Esophagus (tissue), 2 donors: Measurements from ENCODE around the gene LNX1. TPM values are rescaled to one million over a fixed set of nuclear protein-coding genes. Genes with fewer than 3 reads are reported as not detected.

Experiments used
- H3K27ac ChIP-seq, 2 donors: one replicate each; pipeline ENCODE4 v1.5.1; 2013; ENCODE audit warnings: low read depth in 2 of 2, mild to moderate bottlenecking in 2 of 2, inconsistent platforms in 1 of 2, low read length in 1 of 2, moderate library complexity in 1 of 2
- H3K27me3 ChIP-seq, 2 donors: one replicate each; pipeline ENCODE4 v1.6.1; 2013; ENCODE audit warnings: low read length in 2 of 2, control low read depth in 1 of 2, mild to moderate bottlenecking in 1 of 2; ENCODE audit not compliant: insufficient read depth in 2 of 2, control insufficient read depth in 1 of 2
- H3K36me3 ChIP-seq, 2 donors: one replicate each; pipeline ENCODE4 v1.6.1; 2013; ENCODE audit warnings: low read length in 1 of 2; ENCODE audit not compliant: control insufficient read depth in 2 of 2, insufficient read depth in 2 of 2
- H3K4me1 ChIP-seq, 2 donors: one replicate each; pipeline ENCODE4 v1.6.1; 2013; ENCODE audit warnings: low read length in 1 of 2; ENCODE audit not compliant: control insufficient read depth in 2 of 2, insufficient read depth in 2 of 2
- H3K4me3 ChIP-seq, 2 donors: one replicate each; pipeline ENCODE4 v1.5.1; 2013; ENCODE audit warnings: low read length in 2 of 2, mild to moderate bottlenecking in 2 of 2, low read depth in 1 of 2, moderate library complexity in 1 of 2
- H3K9me3 ChIP-seq, 2 donors: one replicate each; pipeline ENCODE4 v1.6.1; 2013; ENCODE audit warnings: mild to moderate bottlenecking in 2 of 2, low read depth in 1 of 2, low read length in 1 of 2, moderate library complexity in 1 of 2; ENCODE audit not compliant: control insufficient read depth in 2 of 2, insufficient read depth in 1 of 2
- WGBS, 2 donors: extraction: QIAGEN DNeasy Blood & Tissue Kit; methylation state at CpG; one replicate each; pipeline ENCODE4 v1.1.7; 2013; 5-methylcytosine and 5-hydroxymethylcytosine counted together
- polyA plus RNA-seq, 2 donors: library from polyadenylated mRNA; stranded (reverse); fragments of 200-250 nt; gene quantifications; one replicate each; pipeline ENCODE4 v1.2.3, GENCODE V29; 2013
- donor health status: healthy with polysubstance abuse.
- donor health status: Bipolar disorder and iron deficiency.

The LNX1 gene
- polyA plus RNA-seq, 2 donors: 16.8 to 44.2 TPM

- H3K36me3 ChIP-seq: no peaks in the 10 kb centered on the region
- H3K27ac ChIP-seq: no peak overlapping the region
- no peaks in the 10 kb centered on the region for H3K4me1 ChIP-seq
- H3K9me3 ChIP-seq: no peaks in the 10 kb centered on the region
- 67 to 74% methylated on average over 4 of the region's 4 CpGs for WGBS, 2 donors
- H3K4me3 ChIP-seq: no peak overlapping the region
- H3K27me3 ChIP-seq: no peaks in the 10 kb centered on the region
Observed at GRCh38 chr4:53563824-53564223, 27.5 kb downstream of the LNX1 start.

DNA sequence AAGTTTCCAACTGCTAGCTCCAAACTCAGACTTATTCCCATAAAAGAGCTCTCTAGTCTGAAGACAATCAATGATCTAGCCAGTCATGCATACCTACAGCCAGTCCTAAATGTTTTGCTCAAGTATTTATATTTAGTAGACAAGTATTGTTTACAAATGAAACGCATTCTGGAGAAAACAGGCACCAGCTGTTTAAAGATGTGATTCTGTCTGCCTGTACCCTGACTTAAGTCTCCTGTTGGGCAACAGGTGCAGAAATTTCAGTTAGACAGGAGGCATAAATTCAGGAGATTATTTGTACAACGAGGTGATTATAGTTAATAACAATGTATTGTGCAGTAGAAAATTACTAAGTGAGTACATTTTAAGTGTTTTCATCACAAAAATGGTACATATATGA is 28.9 kb downstream of the LNX1 start:
- no peaks in the 10 kb centered on the region for H3K36me3 ChIP-seq
- WGBS, 2 donors: 66 to 76% methylated on average over 2 of the region's 2 CpGs
- H3K4me1 ChIP-seq: peaks cover 0 to 5% of the 10 kb centered on the region in 2 donors
- no peaks in the 10 kb centered on the region for H3K9me3 ChIP-seq
- H3K27me3 ChIP-seq: no peaks in the 10 kb centered on the region
- H3K27ac ChIP-seq: no peak overlapping the region
- H3K4me3 ChIP-seq: no peak overlapping the region

DNA sequence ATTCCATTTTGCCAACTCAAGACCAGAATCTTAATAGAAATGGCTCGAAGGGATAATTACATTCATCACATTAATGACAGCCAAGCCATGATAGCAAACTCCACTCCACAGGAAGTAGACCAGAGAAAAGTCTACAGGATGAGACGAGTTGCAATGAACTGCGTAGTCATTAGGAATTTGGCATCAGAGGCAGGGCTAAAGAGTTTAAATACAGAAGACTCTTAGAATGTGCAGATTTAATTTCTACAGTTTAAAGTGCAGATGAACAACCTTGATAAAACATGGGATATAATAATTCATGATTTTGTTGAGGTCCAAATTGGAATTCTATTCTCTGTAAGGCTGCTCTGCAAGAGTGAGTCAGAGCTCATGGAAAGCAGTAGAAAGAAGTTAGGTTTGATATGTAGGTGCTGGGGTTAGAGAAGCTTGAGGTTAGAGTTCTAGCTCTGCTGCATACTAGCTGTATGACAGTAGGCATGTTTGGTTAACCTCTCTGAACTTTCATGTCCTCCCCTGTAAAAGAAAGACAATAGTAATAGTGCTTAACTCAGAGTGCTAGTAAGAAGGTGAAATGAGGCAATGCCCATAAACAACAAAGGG is 32.2 kb downstream of the LNX1 start:
- H3K36me3 ChIP-seq: peaks cover 0 to 2% of the 10 kb centered on the region in 2 donors
- peaks cover 3 to 5% of the 10 kb centered on the region in 2 donors for H3K4me1 ChIP-seq
- H3K4me3 ChIP-seq: no peak overlapping the region
- H3K9me3 ChIP-seq: no peaks in the 10 kb centered on the region
- 51 to 70% methylated on average over 3 of the region's 3 CpGs for WGBS, 2 donors
- peak overlapping the region; percentile 29 to 71 for H3K27ac ChIP-seq
- no peaks in the 10 kb centered on the region for H3K27me3 ChIP-seq

- Histone ChIP-seq H3K27me3 (no peaks in the 10 kb centered on the region), H3K27ac (peak overlapping the region; percentile 29 to 58), H3K4me1 (peaks cover 3 to 5% of the 10 kb centered on the region in 2 donors), H3K36me3 (peaks cover 0 to 2% of the 10 kb centered on the region in 2 donors), H3K9me3 (no peaks in the 10 kb centered on the region), H3K4me3 (no peak overlapping the region)
- 68 to 76% methylated on average over 12 of the region's 12 CpGs for WGBS, 2 donors
Observed at GRCh38 chr4:53558065-53558801, 33.1 kb downstream of the LNX1 start.

GRCh38 chr4:53557669-53558064 is 33.6 kb downstream of the LNX1 start:
- H3K27ac ChIP-seq: no peak overlapping the region
- H3K4me3 ChIP-seq: no peak overlapping the region
- peaks cover 3 to 5% of the 10 kb centered on the region in 2 donors for H3K4me1 ChIP-seq
- no peaks in the 10 kb centered on the region for H3K27me3 ChIP-seq
- 72% methylated on average over 5 of the region's 5 CpGs for WGBS, 2 donors
- peaks cover 0 to 2% of the 10 kb centered on the region in 2 donors for H3K36me3 ChIP-seq
- no peaks in the 10 kb centered on the region for H3K9me3 ChIP-seq

DNA sequence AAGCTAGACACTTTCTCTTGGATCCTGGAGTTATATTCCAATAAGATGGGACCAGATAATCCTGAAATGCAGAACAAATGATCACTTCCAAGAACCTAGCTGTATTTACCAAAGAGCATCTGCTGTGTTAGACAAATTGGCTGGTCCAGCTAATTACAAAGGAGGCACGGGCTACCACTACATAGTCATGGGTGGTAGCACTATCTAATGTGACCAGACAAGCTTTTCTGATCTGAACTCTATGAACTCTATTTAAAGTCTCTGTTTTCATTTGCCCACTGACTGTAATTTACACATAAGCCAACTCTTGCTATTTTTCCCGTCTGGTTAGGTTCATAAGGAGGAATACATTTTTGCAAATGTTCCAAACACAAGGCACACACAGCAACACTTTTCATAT is 34.6 kb downstream of the LNX1 start:
- Histone ChIP-seq H3K4me3 (no peak overlapping the region), H3K4me1 (peaks cover 3 to 5% of the 10 kb centered on the region in 2 donors), H3K9me3 (no peaks in the 10 kb centered on the region), H3K27me3 (no peaks in the 10 kb centered on the region), H3K27ac (no peak overlapping the region), H3K36me3 (peaks cover 0 to 2% of the 10 kb centered on the region in 2 donors)
- WGBS, 2 donors: 81 to 83% methylated on average over 2 of the region's 2 CpGs

DNA sequence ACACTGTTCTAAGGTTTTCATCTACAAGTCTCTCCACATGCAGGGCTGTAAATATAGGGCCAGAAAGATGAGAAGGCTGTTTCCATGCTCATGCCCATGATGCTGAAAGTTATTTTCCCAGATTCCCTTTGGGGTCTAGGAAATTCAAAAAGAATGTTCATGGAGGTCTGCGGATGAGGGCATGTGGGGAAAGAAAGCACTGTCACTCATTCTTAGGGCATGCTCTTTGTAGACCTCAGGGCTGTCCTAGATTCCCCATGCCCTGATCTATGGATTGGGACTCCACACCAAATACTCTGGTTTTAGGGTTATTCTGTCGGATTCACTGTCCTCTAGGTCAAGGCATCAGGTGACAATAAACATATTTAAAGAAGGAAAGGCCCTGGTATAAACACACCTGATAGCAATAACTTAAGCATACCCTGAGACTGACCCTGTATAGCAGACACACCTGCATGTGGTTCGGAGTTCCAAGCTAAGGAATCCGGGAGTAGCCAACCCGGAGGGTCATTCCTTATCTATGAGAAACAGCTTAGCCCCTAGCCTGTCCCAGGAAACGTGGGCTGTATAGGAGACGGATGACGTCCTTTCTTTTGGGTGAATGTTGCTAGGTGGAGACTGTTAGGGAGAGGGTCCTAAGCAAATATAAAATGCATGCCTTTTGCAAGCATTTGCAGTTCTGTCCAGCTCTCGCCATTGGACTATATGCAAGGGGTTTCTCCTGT is 37.6 kb downstream of the LNX1 start:
- no peaks in the 10 kb centered on the region for H3K27me3 ChIP-seq
- peaks cover 3% of the 10 kb centered on the region in 2 donors for H3K4me1 ChIP-seq
- H3K36me3 ChIP-seq: peaks cover 0 to 2% of the 10 kb centered on the region in 2 donors
- H3K27ac ChIP-seq: no peak overlapping the region
- H3K9me3 ChIP-seq: no peaks in the 10 kb centered on the region
- WGBS, 2 donors: 93 to 94% methylated on average over 9 of the region's 9 CpGs
- no peak overlapping the region for H3K4me3 ChIP-seq

DNA sequence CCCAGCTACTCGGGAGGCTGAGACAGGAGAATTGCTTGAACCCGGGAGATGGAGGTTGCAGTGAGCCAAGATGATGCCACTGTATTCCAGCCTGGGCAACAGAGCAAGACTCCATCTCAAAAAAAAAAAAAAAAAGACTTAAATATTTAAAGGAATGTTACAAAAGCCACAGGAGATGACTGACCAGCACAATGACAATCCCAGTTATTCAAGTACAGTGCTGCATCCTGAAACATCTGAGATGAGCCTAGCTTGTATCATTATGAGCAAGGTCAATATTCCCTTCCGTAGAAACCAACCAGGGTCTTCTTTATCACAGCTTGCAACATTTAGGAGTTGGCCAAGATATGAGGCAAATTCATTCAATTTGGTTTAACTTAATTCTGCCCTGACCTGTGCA is 38.6 kb downstream of the LNX1 start:
- H3K4me1 ChIP-seq: peaks cover 0 to 3% of the 10 kb centered on the region in 2 donors
- H3K27ac ChIP-seq: no peak overlapping the region
- H3K36me3 ChIP-seq: peaks cover 0 to 2% of the 10 kb centered on the region in 2 donors
- H3K27me3 ChIP-seq: no peaks in the 10 kb centered on the region
- H3K9me3 ChIP-seq: no peaks in the 10 kb centered on the region
- WGBS, 2 donors: 95 to 98% methylated on average over 3 of the region's 3 CpGs
- no peak overlapping the region for H3K4me3 ChIP-seq

GRCh38 chr4:53551958-53552357 is 39.3 kb downstream of the LNX1 start:
- H3K27ac ChIP-seq: no peak overlapping the region
- H3K36me3 ChIP-seq: peaks cover 0 to 2% of the 10 kb centered on the region in 2 donors
- no peak overlapping the region for H3K4me3 ChIP-seq
- H3K4me1 ChIP-seq: peaks cover 0 to 3% of the 10 kb centered on the region in 2 donors
- H3K9me3 ChIP-seq: no peaks in the 10 kb centered on the region
- H3K27me3 ChIP-seq: no peaks in the 10 kb centered on the region
- WGBS, 2 donors: 76% methylated on average over 6 of the region's 6 CpGs
